Fibroblast of skin of right quadriceps (primary cell): ENCODE measurements around the gene NME8.

Experiments
- DNase-seq: peaks from one replicate; pipeline ENCODE4 v3.0.0-alpha.2; 2013

Gene NME8

GRCh38 chr7:37942934-37943610 is 94.7 kb downstream of the NME8 start:
- no peak for DNase-seq

- DNase-seq, result no peak
These were observed 95.7 kb downstream of the NME8 start for GRCh38 chr7:37943905-37944736.

- DNase-seq, result no peak
These were observed 96.3 kb downstream of the NME8 start for GRCh38 chr7:37944737-37945054.

GRCh38 chr7:37945336-37945735 is 96.9 kb downstream of the NME8 start:
- peak; percentile 61 for DNase-seq

- no peak for DNase-seq
These were observed 98.9 kb downstream of the NME8 start for GRCh38 chr7:37947138-37947940.

- DNase-seq, result no peak
These were observed 99.5 kb downstream of the NME8 start for GRCh38 chr7:37947941-37948210.
